ENCODE results near the gene ITPR2. TPM values are rescaled to one million over a fixed set of nuclear protein-coding genes. Genes with fewer than 3 reads are reported as not detected.

Gene ITPR2
- total RNA-seq, 4 donors from 2014 or later: 32.6 to 87.5 (median 51.9) TPM

DNA sequence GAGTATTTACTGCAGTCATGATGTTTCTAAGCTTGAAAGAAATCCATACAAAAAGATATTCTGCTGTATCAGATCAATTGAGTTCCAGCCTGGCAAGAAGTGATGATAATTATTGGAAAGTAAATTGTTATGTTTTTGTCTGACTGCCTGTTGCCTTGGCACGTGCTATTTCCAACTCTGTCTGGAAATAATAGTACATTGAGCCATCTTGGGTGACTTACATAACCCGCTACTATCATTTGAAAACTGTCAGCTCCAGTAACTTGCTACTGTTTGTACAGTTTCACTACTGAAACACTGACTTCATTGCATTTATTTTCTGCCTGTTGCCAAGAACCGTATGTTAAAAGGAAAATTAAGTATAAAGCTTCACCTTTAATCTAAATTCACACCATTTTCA, 318.6 kb downstream of the ITPR2 start:
- Histone ChIP-seq H3K27ac (no peak overlapping the region), H3K4me3 (no peak overlapping the region), H3K4me1 (no peaks in the 10 kb centered on the region), H3K9me3 (no peaks in the 10 kb centered on the region), H3K36me3 (no peaks in the 10 kb centered on the region), H3K27me3 (no peaks in the 10 kb centered on the region)
- DNase-seq: no peak
- no peak for TF ChIP-seq POLR2A (IDR thresholded peaks at IDR 0.05)
- TF ChIP-seq, protein P1, sequence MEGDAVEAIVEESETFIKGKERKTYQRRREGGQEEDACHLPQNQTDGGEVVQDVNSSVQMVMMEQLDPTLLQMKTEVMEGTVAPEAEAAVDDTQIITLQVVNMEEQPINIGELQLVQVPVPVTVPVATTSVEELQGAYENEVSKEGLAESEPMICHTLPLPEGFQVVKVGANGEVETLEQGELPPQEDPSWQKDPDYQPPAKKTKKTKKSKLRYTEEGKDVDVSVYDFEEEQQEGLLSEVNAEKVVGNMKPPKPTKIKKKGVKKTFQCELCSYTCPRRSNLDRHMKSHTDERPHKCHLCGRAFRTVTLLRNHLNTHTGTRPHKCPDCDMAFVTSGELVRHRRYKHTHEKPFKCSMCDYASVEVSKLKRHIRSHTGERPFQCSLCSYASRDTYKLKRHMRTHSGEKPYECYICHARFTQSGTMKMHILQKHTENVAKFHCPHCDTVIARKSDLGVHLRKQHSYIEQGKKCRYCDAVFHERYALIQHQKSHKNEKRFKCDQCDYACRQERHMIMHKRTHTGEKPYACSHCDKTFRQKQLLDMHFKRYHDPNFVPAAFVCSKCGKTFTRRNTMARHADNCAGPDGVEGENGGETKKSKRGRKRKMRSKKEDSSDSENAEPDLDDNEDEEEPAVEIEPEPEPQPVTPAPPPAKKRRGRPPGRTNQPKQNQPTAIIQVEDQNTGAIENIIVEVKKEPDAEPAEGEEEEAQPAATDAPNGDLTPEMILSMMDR (IDR thresholded peaks at IDR 0.05): no peak

DNA sequence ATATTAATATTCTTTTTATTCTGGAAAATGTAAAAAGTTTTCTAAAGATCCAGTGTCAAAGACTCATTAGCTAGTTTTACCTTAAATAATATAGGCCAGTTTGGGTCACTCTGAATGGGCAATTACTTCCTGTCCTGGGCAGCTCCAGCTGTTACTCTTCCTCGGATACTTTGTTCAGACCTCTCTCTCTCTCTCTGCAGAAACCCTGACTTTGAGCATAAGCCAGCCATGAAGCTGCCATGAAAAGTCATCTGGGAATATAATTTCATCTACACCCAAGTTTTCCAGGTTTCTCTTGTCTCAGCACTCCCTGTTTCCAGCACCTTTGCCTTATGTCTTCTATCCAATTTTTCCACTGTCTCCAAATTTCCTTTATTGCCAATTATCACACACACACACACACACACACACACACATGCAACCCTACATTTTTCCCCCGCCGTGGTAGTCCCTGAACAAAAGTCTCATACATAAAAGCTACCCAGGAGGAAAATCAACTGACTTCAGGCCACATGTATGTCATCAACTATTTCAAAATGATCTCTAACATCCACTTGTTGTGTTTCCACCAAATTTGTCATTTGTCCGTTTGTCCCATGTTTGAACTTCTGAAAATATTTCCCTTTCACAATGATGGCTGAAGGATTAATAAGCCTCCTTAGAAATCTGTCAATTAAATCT, 319.5 kb downstream of the ITPR2 start:
- no peak for DNase-seq
- no peaks in the 10 kb centered on the region for H3K27me3 ChIP-seq
- H3K4me3 ChIP-seq: no peak overlapping the region
- H3K36me3 ChIP-seq: no peaks in the 10 kb centered on the region
- H3K4me1 ChIP-seq: no peaks in the 10 kb centered on the region
- no peak overlapping the region for H3K27ac ChIP-seq
- no peaks in the 10 kb centered on the region for H3K9me3 ChIP-seq
- TF ChIP-seq POLR2A (IDR thresholded peaks at IDR 0.05): no peak
- TF ChIP-seq, protein P1 (IDR thresholded peaks at IDR 0.05): no peak

DNA sequence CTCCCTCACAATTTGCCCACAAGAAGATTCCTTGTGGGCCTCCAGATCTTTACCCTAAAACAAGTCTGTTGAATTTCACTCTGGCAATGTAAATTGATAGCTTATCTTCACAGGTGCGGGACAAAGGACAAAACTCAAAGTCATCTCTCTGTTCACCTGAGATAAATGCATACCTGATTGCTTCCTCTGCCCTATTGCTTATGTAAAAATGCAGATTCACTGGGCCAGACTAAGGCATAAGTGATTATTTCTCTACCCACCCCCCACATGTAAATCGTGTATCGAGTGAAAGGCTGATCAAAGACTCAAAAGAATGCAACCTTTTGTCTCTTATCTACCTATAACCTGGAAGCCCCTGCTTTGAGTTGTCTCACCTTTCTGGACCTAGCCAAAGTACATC, 320.8 kb downstream of the ITPR2 start:
- H3K4me3 ChIP-seq: no peak overlapping the region
- H3K36me3 ChIP-seq: no peaks in the 10 kb centered on the region
- no peak overlapping the region for H3K27ac ChIP-seq
- H3K9me3 ChIP-seq: no peaks in the 10 kb centered on the region
- H3K4me1 ChIP-seq: no peaks in the 10 kb centered on the region
- DNase-seq: no peak
- TF ChIP-seq POLR2A (IDR thresholded peaks at IDR 0.05): no peak
- TF ChIP-seq, protein P1 (IDR thresholded peaks at IDR 0.05): no peak
- H3K27me3 ChIP-seq: no peaks in the 10 kb centered on the region

DNA sequence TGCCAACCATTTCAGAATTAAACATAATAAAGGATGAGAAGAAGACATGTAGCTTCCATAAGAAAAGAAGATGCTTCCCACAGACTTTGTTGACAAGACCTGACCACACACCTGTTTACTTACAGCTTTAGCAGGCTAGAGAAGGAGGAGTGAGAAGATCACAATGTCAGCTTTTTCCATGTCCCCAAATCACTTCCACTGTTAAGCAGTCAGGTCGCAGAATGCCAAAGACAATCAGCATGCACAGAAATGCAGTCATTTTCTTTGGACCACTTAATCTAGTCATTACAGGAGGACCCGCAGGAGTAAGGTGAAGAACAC, 322.7 kb downstream of the ITPR2 start:
- no peaks in the 10 kb centered on the region for H3K27me3 ChIP-seq
- H3K4me3 ChIP-seq: no peak overlapping the region
- no peak for DNase-seq
- no peak overlapping the region for H3K27ac ChIP-seq
- no peaks in the 10 kb centered on the region for H3K4me1 ChIP-seq
- no peaks in the 10 kb centered on the region for H3K36me3 ChIP-seq
- TF ChIP-seq, protein P1 (IDR thresholded peaks at IDR 0.05): no peak
- no peak for TF ChIP-seq POLR2A (IDR thresholded peaks at IDR 0.05)
- no peaks in the 10 kb centered on the region for H3K9me3 ChIP-seq

DNA sequence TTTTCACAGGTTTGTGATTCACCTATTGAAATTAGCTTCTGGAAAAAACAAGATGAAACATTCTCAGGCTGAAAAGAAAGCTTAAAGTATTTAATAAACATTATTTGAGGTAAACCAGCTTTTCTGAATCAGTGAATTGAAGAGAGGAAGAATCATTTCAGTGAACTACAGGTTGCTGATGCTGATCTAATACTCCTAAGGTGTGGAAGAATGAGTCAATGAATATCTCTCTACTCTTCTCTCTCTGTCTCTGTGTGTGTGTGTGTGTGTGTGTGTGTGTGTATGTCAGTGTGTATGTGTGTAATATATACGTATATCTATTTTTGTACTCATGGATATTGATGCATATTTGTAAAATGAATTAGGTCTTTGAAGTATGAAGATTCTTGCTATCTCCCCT, 325.4 kb downstream of the ITPR2 start:
- Histone ChIP-seq H3K9me3 (no peaks in the 10 kb centered on the region), H3K4me1 (no peaks in the 10 kb centered on the region), H3K27me3 (no peaks in the 10 kb centered on the region), H3K36me3 (no peaks in the 10 kb centered on the region), H3K4me3 (no peak overlapping the region), H3K27ac (no peak overlapping the region)
- no peak for DNase-seq
- TF ChIP-seq, protein P1 (IDR thresholded peaks at IDR 0.05): no peak
- no peak for TF ChIP-seq POLR2A (IDR thresholded peaks at IDR 0.05)

Data from Peyer's patch (tissue), 4 donors.